ENCODE results near the gene UBE2Q2.
"Not testable (repeated sequence)": the region's sequence is repeated elsewhere in the genome, so short reads cannot be mapped to it uniquely, and the experiment has no call there.

DNA sequence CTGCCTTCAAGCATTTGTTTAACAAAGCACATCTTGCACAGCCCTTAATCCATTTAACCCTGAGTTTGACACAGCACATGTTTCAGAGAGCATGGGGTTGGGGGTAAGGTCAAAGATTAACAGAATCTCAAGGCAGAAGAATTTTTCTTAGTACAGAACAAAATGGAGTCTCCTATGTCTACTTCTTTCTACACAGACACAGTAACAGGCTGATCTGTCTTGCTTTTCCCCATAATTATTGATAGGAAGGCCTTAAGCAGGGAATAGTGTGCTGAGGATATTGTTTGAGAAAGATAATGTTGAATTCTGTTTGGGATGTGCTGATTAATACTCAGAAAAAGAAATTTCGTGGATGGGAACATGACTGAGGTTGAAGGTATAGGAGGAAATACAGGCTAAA lies 28.3 kb downstream of the UBE2Q2 start:
- not testable (repeated sequence) for TF ChIP-seq EZH2phosphoT487 (IDR thresholded peaks at IDR 0.05; ENCODE audit: borderline replicate concordance, low read depth); CTCF (IDR thresholded peaks at IDR 0.05); GATA2 (CRISPR knock-in tag; IDR thresholded peaks at IDR 0.05); NRF1 (IDR thresholded peaks at IDR 0.05; ENCODE audit: low read depth, low read length); RAD21 (IDR thresholded peaks at IDR 0.05; ENCODE audit: low read length); MEF2A (IDR thresholded peaks at IDR 0.05; ENCODE audit: borderline replicate concordance, low read depth)
- TF ChIP-seq, protein P1, sequence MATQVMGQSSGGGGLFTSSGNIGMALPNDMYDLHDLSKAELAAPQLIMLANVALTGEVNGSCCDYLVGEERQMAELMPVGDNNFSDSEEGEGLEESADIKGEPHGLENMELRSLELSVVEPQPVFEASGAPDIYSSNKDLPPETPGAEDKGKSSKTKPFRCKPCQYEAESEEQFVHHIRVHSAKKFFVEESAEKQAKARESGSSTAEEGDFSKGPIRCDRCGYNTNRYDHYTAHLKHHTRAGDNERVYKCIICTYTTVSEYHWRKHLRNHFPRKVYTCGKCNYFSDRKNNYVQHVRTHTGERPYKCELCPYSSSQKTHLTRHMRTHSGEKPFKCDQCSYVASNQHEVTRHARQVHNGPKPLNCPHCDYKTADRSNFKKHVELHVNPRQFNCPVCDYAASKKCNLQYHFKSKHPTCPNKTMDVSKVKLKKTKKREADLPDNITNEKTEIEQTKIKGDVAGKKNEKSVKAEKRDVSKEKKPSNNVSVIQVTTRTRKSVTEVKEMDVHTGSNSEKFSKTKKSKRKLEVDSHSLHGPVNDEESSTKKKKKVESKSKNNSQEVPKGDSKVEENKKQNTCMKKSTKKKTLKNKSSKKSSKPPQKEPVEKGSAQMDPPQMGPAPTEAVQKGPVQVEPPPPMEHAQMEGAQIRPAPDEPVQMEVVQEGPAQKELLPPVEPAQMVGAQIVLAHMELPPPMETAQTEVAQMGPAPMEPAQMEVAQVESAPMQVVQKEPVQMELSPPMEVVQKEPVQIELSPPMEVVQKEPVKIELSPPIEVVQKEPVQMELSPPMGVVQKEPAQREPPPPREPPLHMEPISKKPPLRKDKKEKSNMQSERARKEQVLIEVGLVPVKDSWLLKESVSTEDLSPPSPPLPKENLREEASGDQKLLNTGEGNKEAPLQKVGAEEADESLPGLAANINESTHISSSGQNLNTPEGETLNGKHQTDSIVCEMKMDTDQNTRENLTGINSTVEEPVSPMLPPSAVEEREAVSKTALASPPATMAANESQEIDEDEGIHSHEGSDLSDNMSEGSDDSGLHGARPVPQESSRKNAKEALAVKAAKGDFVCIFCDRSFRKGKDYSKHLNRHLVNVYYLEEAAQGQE (IDR thresholded peaks at IDR 0.05; ENCODE audit: low read depth, low read length) = not testable (repeated sequence)
- TF ChIP-seq, protein P2, sequence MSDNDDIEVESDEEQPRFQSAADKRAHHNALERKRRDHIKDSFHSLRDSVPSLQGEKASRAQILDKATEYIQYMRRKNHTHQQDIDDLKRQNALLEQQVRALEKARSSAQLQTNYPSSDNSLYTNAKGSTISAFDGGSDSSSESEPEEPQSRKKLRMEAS (IDR thresholded peaks at IDR 0.05; ENCODE audit: low read depth) = not testable (repeated sequence)
